IMR-90 (cell line): Measurements from ENCODE around the gene MLLT1. TPM values are rescaled to one million over a fixed set of nuclear protein-coding genes. Genes with fewer than 3 reads are reported as not detected.
A peak's percentile ranks its signal among the peaks of the same experiment; 100 is the strongest.

ENCODE experiments used
- ATAC-seq: fragments of 200-7000 bp; cut with Tn5 transposase; 2 replicates; pipeline ENCODE4 v1.9.1; 2020; ENCODE audit warnings: low read depth, mild to moderate bottlenecking, moderate library complexity
- BruUV-seq: library from RNA; stranded (reverse); fragments of 400-500 nt; replicated peaks from 2 replicates; lab custom pipeline; 2021; lab: Mats Ljungman, UMichigan
- CTCF ChIA-PET: fragments of 300-600 bp; formaldehyde crosslinking; extraction: SDS; loops from one replicate; lab custom pipeline; 2021; ENCODE audit warnings: antibody characterized with exemption; lab: Yijun Ruan, JAX
- POLR2A ChIA-PET: fragments of 300-600 bp; sonication (Branson Sonifier 250); formaldehyde crosslinking; loops from one replicate; lab custom pipeline; 2022; ENCODE audit warnings: antibody characterized with exemption; ENCODE audit not compliant: unreplicated experiment; lab: Charles Lee
- DNase-seq: peaks from one replicate; pipeline ENCODE4 v3.0.0; 2013
- H2AFZ ChIP-seq: replicated peaks from 2 replicates; pipeline ENCODE3; 2013; ENCODE audit warnings: low read length, mild to moderate bottlenecking; ENCODE audit not compliant: poor library complexity
- H2AK5ac ChIP-seq: 2 replicates; pipeline ENCODE4 v1.6.1; 2013; ENCODE audit warnings: low read depth, low read length, inconsistent platforms
- H2AK9ac ChIP-seq: replicated peaks from 2 replicates; pipeline ENCODE3; 2013; ENCODE audit warnings: mild to moderate bottlenecking, low read depth, low read length, moderate library complexity; ENCODE audit not compliant: poor library complexity
- H2BK120ac ChIP-seq: 2 replicates; pipeline ENCODE4 v1.6.1; 2013; ENCODE audit warnings: low read depth, low read length, inconsistent platforms
- H2BK15ac ChIP-seq: 3 replicates; pipeline ENCODE4 v1.6.1; 2013; ENCODE audit warnings: low read depth, low read length, inconsistent platforms
- H2BK20ac ChIP-seq: 2 replicates; pipeline ENCODE4 v1.6.1; 2013; ENCODE audit warnings: low read depth, mild to moderate bottlenecking, inconsistent platforms, low read length, moderate library complexity
- H2BK5ac ChIP-seq: 2 replicates; pipeline ENCODE4 v1.6.1; 2013; ENCODE audit warnings: mild to moderate bottlenecking, low read depth, low read length, inconsistent platforms; ENCODE audit not compliant: poor library complexity, severe bottlenecking
- H3K14ac ChIP-seq: replicated peaks from 2 replicates; pipeline ENCODE4 v1.6.1; 2013; ENCODE audit warnings: low read depth, low read length, inconsistent platforms
- H3K18ac ChIP-seq: 2 replicates; pipeline ENCODE4 v1.6.1; 2013; ENCODE audit warnings: low read depth, low read length, control low read depth
- H3K23ac ChIP-seq: 2 replicates; pipeline ENCODE4 v1.6.1; 2013; ENCODE audit warnings: low read depth, low read length, inconsistent platforms
- H3K27ac ChIP-seq: 2 replicates; pipeline ENCODE4 v1.5.1; 2013; ENCODE audit warnings: mild to moderate bottlenecking, control low read depth, low read length; ENCODE audit not compliant: insufficient read depth
- H3K27me3 ChIP-seq: 2 replicates; pipeline ENCODE4 v1.6.1; 2013; ENCODE audit warnings: low read length; ENCODE audit not compliant: control insufficient read depth, insufficient read depth
- H3K36me3 ChIP-seq: 2 replicates; pipeline ENCODE4 v1.6.1; 2013; ENCODE audit warnings: low read length, mixed read lengths; ENCODE audit not compliant: control insufficient read depth, insufficient read depth
- H3K4ac ChIP-seq: 2 replicates; pipeline ENCODE4 v1.6.1; 2013; ENCODE audit warnings: low read depth, low read length, inconsistent platforms
- H3K4me1 ChIP-seq: 2 replicates; pipeline ENCODE4 v1.6.1; 2013; ENCODE audit warnings: low read length, mixed read lengths; ENCODE audit not compliant: control insufficient read depth, insufficient read depth
- H3K4me2 ChIP-seq: 2 replicates; pipeline ENCODE4 v1.6.1; 2013; ENCODE audit warnings: low read depth, mild to moderate bottlenecking, control low read depth, low read length, moderate library complexity
- H3K4me3 ChIP-seq: 2 replicates; pipeline ENCODE4 v1.5.1; 2013; ENCODE audit warnings: low read depth, mild to moderate bottlenecking, control low read depth, low read length, moderate library complexity; ENCODE audit not compliant: insufficient read depth
- H3K56ac ChIP-seq: 2 replicates; pipeline ENCODE4 v1.6.1; 2013; ENCODE audit warnings: low read length, inconsistent platforms; ENCODE audit not compliant: insufficient read depth; ENCODE audit errors: extremely low read depth
- H3K79me1 ChIP-seq, 2 experiments: 2 replicates each; pipeline ENCODE4 v1.6.1; 2013; ENCODE audit warnings: low read length in 2 of 2, inconsistent platforms in 1 of 2, low read depth in 1 of 2
- H3K9ac ChIP-seq: 2 replicates; pipeline ENCODE4 v1.6.1; 2013; ENCODE audit warnings: low read depth, low read length, control low read depth
- H3K9me1 ChIP-seq: 2 replicates; pipeline ENCODE4 v1.6.1; 2013; ENCODE audit warnings: low read length, inconsistent platforms; ENCODE audit not compliant: insufficient read depth
- H3K9me3 ChIP-seq: 2 replicates; pipeline ENCODE4 v1.6.1; 2013; ENCODE audit warnings: low read length; ENCODE audit not compliant: control insufficient read depth, insufficient read depth
- H4K20me1 ChIP-seq: 2 replicates; pipeline ENCODE4 v1.6.1; 2013; ENCODE audit warnings: low read length, inconsistent platforms; ENCODE audit not compliant: insufficient read depth
- H4K5ac ChIP-seq: 2 replicates; pipeline ENCODE4 v1.6.1; 2013; ENCODE audit warnings: mild to moderate bottlenecking, low read depth, low read length, control low read depth
- H4K8ac ChIP-seq, 2 experiments: 2 replicates each; pipeline ENCODE4 v1.6.1; 2013; ENCODE audit warnings: low read depth in 2 of 2, low read length in 2 of 2, control low read depth in 1 of 2, inconsistent platforms in 1 of 2
- H4K91ac ChIP-seq: 2 replicates; pipeline ENCODE4 v1.6.1; 2013; ENCODE audit warnings: low read depth, low read length, inconsistent platforms; ENCODE audit not compliant: insufficient read depth
- CEBPB ChIP-seq: IDR thresholded peaks from 2 replicates; pipeline ENCODE4 v1.6.1; 2012; ENCODE audit warnings: low read depth, low read length, improper control_type of control experiment
- RAD21 ChIP-seq: IDR thresholded peaks from 2 replicates; pipeline ENCODE4 v1.6.1; 2012; ENCODE audit warnings: low read length, improper control_type of control experiment
- WGBS, 2 experiments: methylation state at CpG; one replicate each; pipeline versions ENCODE4 v1.1.5 to v1.1.7; 2013; ENCODE audit warnings: missing lambda C conversion rate in 2 of 2; ENCODE audit not compliant: insufficient read length in 1 of 2; ENCODE audit errors: extremely low coverage in 2 of 2; 5-methylcytosine and 5-hydroxymethylcytosine counted together
- dilution Hi-C: fragments of 300-500 bp; cut with HindIII; formaldehyde crosslinking; loops from one replicate; pipeline ENCODE4 v1.14.3; 2018; ENCODE audit warnings: low sequenced_read_pairs; ENCODE audit not compliant: unreplicated experiment
- in situ Hi-C: fragments of 300-500 bp; cut with MboI; formaldehyde crosslinking; loops from 3 replicates; pipeline ENCODE4 v1.14.3; 2019; ENCODE audit warnings: low sequenced_read_pairs, inconsistent platforms, mixed read lengths
- intact Hi-C: fragments of 100-400 bp; cut with micrococcal nuclease; formaldehyde crosslinking; loops from 2 replicates; pipeline ENCODE4 v1.10.0; 2022
- polyA plus RNA-seq, 3 experiments: library from polyadenylated mRNA; depleted of rRNA; stranded (reverse); fragments of >200 nt; gene quantifications; 2 replicates each; pipeline ENCODE4 v1.2.3, GENCODE V29; 2012; ENCODE audit warnings: low replicate concordance in 1 of 3
- total RNA-seq: library from RNA; depleted of rRNA; stranded (reverse); fragments of >200 nt; gene quantifications from 2 replicates; pipeline ENCODE4 v1.2.3, GENCODE V29; 2012

MLLT1 gene
- total and polyA plus RNA-seq, 2 of the 4 experiments (the other 2 are of a cell fraction): 1.3 to 30.6 TPM

DNA sequence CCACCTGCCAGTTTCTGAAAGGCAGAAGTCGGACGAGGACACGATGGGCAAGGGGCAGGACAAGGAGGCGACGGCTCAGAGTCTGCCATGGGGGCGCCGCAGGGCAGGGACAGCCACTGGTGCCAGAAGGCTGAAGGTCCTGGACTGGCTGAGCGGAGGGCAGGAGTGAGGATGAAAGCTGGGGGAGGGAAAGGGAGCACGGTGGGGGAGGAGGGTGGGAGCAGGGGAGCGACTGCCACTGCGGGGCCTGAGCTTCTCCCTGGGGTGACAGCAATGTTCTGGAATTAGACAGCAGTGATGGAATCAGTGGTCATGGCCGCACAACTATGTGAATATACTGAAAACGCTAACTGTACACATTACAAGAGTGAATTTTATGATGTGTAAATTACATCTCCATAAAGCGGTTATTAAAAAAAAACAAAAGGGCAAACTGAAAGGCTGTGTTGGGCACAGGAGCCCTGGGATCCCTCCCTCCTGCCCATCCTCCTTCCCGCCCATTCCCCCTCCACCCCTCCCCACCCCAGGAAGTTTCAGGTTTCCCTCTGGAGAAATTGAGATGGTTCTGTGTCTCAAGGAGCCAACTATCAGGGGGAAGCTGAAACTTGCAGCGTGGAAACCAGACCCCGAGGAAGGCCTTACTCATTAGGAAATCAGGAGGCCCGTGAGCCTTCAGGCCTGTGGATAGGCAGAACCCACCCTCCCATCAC lies 15.9 kb downstream of the MLLT1 start:
- ATAC-seq: peak; percentile 68
- H4K5ac ChIP-seq: peak overlapping the region; percentile 58; the same call in 1 of the 2 replicates
- peaks cover 14% of the 10 kb centered on the region for H3K9me1 ChIP-seq
- peaks cover 28 to 88% of the 10 kb centered on the region in 2 experiments; a peak in 3 of 4 replicates for H3K79me1 ChIP-seq
- H2BK15ac ChIP-seq: no peak overlapping the region
- POLR2A ChIA-PET: no interaction called here
- H4K20me1 ChIP-seq: peaks cover 43% of the 10 kb centered on the region
- H3K27ac ChIP-seq: peak overlapping the region; percentile 34
- H3K27me3 ChIP-seq: no peaks in the 10 kb centered on the region
- peak overlapping the region; percentile 15 for H2AK9ac ChIP-seq
- H2BK5ac ChIP-seq: peak overlapping the region; percentile 27
- no peaks in the 10 kb centered on the region for H3K9me3 ChIP-seq
- peak overlapping the region; percentile 43 for H3K4me2 ChIP-seq
- H3K14ac ChIP-seq: peak overlapping the region; percentile 70
- H3K4me1 ChIP-seq: peaks cover 19% of the 10 kb centered on the region
- CTCF ChIA-PET: no interaction called here
- peak overlapping the region; percentile 43; the same call in 1 of the 2 replicates for H2BK120ac ChIP-seq
- 0 out of 2 replicates have a peak overlapping the region, but pooled peaks have one; percentile 35 for H3K56ac ChIP-seq
- in situ Hi-C loops (no loop called here), dilution Hi-C loops (no loop called here), intact Hi-C loops (no loop called here)
- H3K4ac ChIP-seq: peak overlapping the region; percentile 80
- H2AK5ac ChIP-seq: peak overlapping the region; percentile 68; the same call in 1 of the 2 replicates
- DNase-seq: peak; percentile 80
- peak overlapping the region in 1 of 2 experiments; percentile 72; a peak in 2 of 4 replicates for H4K8ac ChIP-seq
- H3K4me3 ChIP-seq: no peak overlapping the region
- peak overlapping the region; percentile 25; the same call in 1 of the 2 replicates for H3K18ac ChIP-seq
- no TSS peak for BruUV-seq
- peaks cover 56% of the 10 kb centered on the region for H3K36me3 ChIP-seq
- H2BK20ac ChIP-seq: no peak overlapping the region; the same call in 1 of the 2 replicates
- TF ChIP-seq CEBPB: 0 out of 2 replicates have a peak, but pooled peaks have one; percentile 9
- no peak for TF ChIP-seq RAD21
- 43% methylated on average over 3 of the region's 18 CpGs; no CpG with 5 or more reads in 1 of the 2 experiments for WGBS, 2 experiments
- H2AFZ ChIP-seq: peak overlapping the region; percentile 33
- peak overlapping the region; percentile 48; the same call in 1 of the 2 replicates for H3K9ac ChIP-seq
- peak overlapping the region; percentile 58 for H3K23ac ChIP-seq
- peak overlapping the region; percentile 51; the same call in 1 of the 2 replicates for H4K91ac ChIP-seq
